Chondrocyte (in vitro differentiated cells): Measurements from ENCODE around the gene EDC4. TPM values are rescaled to one million over a fixed set of nuclear protein-coding genes. Genes with fewer than 3 reads are reported as not detected.

ENCODE experiments used
- DNase-seq: peaks from one replicate; pipeline ENCODE4 v3.0.0; 2021; ENCODE audit warnings: mixed read lengths, low spot score
- H3K27ac Mint-ChIP-seq: one replicate; pipeline ENCODE4 v1.8.0; 2021; ENCODE audit warnings: mild to moderate bottlenecking, moderate library complexity, mixed read lengths; ENCODE audit not compliant: unreplicated experiment
- H3K27me3 Mint-ChIP-seq: 2 replicates; pipeline ENCODE4 v1.8.0; 2021; ENCODE audit warnings: low read depth, mixed read lengths
- H3K36me3 Mint-ChIP-seq: 2 replicates; pipeline ENCODE4 v1.8.0; 2021; ENCODE audit warnings: low read depth, mixed read lengths
- H3K4me1 Mint-ChIP-seq: 2 replicates; pipeline ENCODE4 v1.8.0; 2021; ENCODE audit warnings: low read depth, mild to moderate bottlenecking, mixed read lengths
- H3K4me3 Mint-ChIP-seq: one replicate; pipeline ENCODE4 v1.8.0; 2021; ENCODE audit warnings: mild to moderate bottlenecking, moderate library complexity, mixed read lengths; ENCODE audit not compliant: unreplicated experiment
- H3K9me3 Mint-ChIP-seq: 2 replicates; pipeline ENCODE4 v1.8.0; 2021; ENCODE audit warnings: low read depth, mixed read lengths
- CTCF ChIP-seq: fragments of 200-600 bp; sonication (generic); IDR thresholded peaks from 2 replicates; pipeline ENCODE4 v1.5.0; 2021; ENCODE audit warnings: antibody characterized with exemption, mild to moderate bottlenecking, moderate library complexity
- total RNA-seq: library from RNA; stranded (reverse); gene quantifications from 3 replicates; pipeline ENCODE4 v1.2.1, GENCODE V29; 2021

EDC4 gene
- total RNA-seq, 1 donor from 2014 or later, result 67.9 TPM

GRCh38 chr16:67928561-67929364 is 55.9 kb downstream of the EDC4 start:
- Mint-ChIP-seq H3K4me1 (peaks cover 12% of the 10 kb centered on the region), H3K36me3 (peaks cover 1% of the 10 kb centered on the region), H3K4me3 (no peak overlapping the region), H3K9me3 (no peaks in the 10 kb centered on the region), H3K27ac (no peak overlapping the region), H3K27me3 (no peaks in the 10 kb centered on the region)
- TF ChIP-seq CTCF, result peak; percentile 88
- DNase-seq, result peak; percentile 90

- Mint-ChIP-seq H3K36me3 (peaks cover 1% of the 10 kb centered on the region), H3K9me3 (no peaks in the 10 kb centered on the region), H3K4me3 (no peak overlapping the region), H3K4me1 (peaks cover 24% of the 10 kb centered on the region), H3K27me3 (no peaks in the 10 kb centered on the region), H3K27ac (no peak overlapping the region)
- no peak for DNase-seq
- no peak for TF ChIP-seq CTCF
Measured at GRCh38 chr16:67930191-67930590, 57.3 kb downstream of the EDC4 start.

- Mint-ChIP-seq H3K36me3 (peaks cover 1% of the 10 kb centered on the region), H3K4me3 (no peak overlapping the region), H3K4me1 (peaks cover 27% of the 10 kb centered on the region), H3K9me3 (no peaks in the 10 kb centered on the region), H3K27ac (no peak overlapping the region), H3K27me3 (no peaks in the 10 kb centered on the region)
- TF ChIP-seq CTCF, result no peak
- DNase-seq, result peak; percentile 81
Measured at GRCh38 chr16:67930678-67931211, 57.9 kb downstream of the EDC4 start.

Other genes with a start within 250 kb of the EDC4 start
- gene CARMIL2, start 227.9 kb upstream of the EDC4 start, total RNA-seq, result 0.97 to 1.8 TPM (median 1.5 TPM) in 3 replicates
- gene ACD, start 212.8 kb upstream of the EDC4 start, total RNA-seq, result 16.2 to 18.0 TPM (median 17.2 TPM) in 3 replicates
- 2.5 to 3.5 TPM (median 3.3 TPM) in 3 replicates for gene PARD6A, start 212.1 kb upstream of the EDC4 start, total RNA-seq
- 6.2 to 9.2 TPM (median 6.4 TPM) in 3 replicates for gene ENKD1, start 206.3 kb upstream of the EDC4 start, total RNA-seq
- gene C16orf86, start 206.2 kb upstream of the EDC4 start, total RNA-seq, result 0.82 to 3.1 TPM (median 0.85 TPM) in 3 replicates
- 14.4 to 22.4 TPM (median 16.3 TPM) in 3 replicates for gene GFOD2, start 153.7 kb upstream of the EDC4 start, total RNA-seq
- gene RANBP10, start 66.5 kb upstream of the EDC4 start, total RNA-seq, result 13.4 to 16.8 TPM (median 14.4 TPM) in 3 replicates
- gene TSNAXIP1, start 66.2 kb upstream of the EDC4 start, total RNA-seq, result 1.8 to 3.1 TPM (median 2.3 TPM) in 3 replicates
- 25.3 to 26.3 TPM (median 25.7 TPM) in 3 replicates for gene THAP11, start 30.7 kb upstream of the EDC4 start, total RNA-seq
- gene NUTF2, start 26.1 kb upstream of the EDC4 start, total RNA-seq, result 131 to 147 TPM (median 135 TPM) in 3 replicates
- 50.5 to 58.3 TPM (median 52.8 TPM) in 3 replicates for gene CENPT, start 25.4 kb upstream of the EDC4 start, total RNA-seq
- gene NRN1L, start 11.8 kb downstream of the EDC4 start, total RNA-seq, result 0.57 TPM in 1 of 3 replicates, not detected in the others
- 33.1 to 38.9 TPM (median 35.9 TPM) in 3 replicates for gene PSKH1, start 20.2 kb downstream of the EDC4 start, total RNA-seq
- gene CTRL, start 58.8 kb downstream of the EDC4 start, total RNA-seq, result not detected in 3 replicates
- gene PSMB10, start 63.8 kb downstream of the EDC4 start, total RNA-seq, result 30.1 to 43.2 TPM (median 33.9 TPM) in 3 replicates
- gene LCAT, start 71.1 kb downstream of the EDC4 start, total RNA-seq, result 35.8 to 43.1 TPM (median 38.2 TPM) in 3 replicates
- 117 to 138 TPM (median 132 TPM) in 3 replicates for gene SLC12A4, start 95.6 kb downstream of the EDC4 start, total RNA-seq
- gene DPEP3, start 107.4 kb downstream of the EDC4 start, total RNA-seq, result not detected in 3 replicates
- not detected in 3 replicates for gene DPEP2, start 126.4 kb downstream of the EDC4 start, total RNA-seq
- gene DPEP2NB, start 142.9 kb downstream of the EDC4 start, total RNA-seq, result not detected in 3 replicates
- gene DDX28, start 150.2 kb downstream of the EDC4 start, total RNA-seq, result 5.8 to 6.7 TPM (median 6.6 TPM) in 3 replicates
- 12.2 to 15.9 TPM (median 12.7 TPM) in 3 replicates for gene DUS2, start 150.2 kb downstream of the EDC4 start, total RNA-seq
- 32.2 to 38.0 TPM (median 37.7 TPM) in 3 replicates for gene NFATC3, start 212.3 kb downstream of the EDC4 start, total RNA-seq